Measurements from ENCODE around the gene TMEM126A.
"Not testable (repeated sequence)": the region's sequence is repeated elsewhere in the genome, so short reads cannot be mapped to it uniquely, and the experiment has no call there.

DNA sequence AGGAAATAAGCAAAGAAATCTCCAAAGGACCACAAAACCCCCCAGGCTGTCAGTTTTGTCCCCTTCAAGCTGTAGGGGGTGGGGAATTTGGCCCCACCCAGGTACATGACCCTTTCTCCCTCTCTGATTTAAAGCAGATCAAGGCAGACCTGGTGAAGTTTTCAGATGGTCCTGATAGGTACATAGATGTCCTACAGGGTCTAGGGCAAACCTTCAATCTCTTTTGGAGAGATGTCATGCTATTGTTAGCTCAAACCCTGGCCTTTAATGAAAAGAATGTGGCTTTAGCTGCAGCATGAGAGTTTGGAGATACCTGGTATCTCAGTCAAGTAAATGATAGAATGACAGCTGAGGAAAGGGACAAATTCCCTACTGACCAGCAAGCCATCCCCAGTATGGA lies 39.1 kb upstream of the TMEM126A start:
- TF ChIP-seq EZH2 (IDR thresholded peaks at IDR 0.05; ENCODE audit: borderline replicate concordance, low read depth, low read length, severe bottlenecking) = not testable (repeated sequence)
- TF ChIP-seq, protein P1, sequence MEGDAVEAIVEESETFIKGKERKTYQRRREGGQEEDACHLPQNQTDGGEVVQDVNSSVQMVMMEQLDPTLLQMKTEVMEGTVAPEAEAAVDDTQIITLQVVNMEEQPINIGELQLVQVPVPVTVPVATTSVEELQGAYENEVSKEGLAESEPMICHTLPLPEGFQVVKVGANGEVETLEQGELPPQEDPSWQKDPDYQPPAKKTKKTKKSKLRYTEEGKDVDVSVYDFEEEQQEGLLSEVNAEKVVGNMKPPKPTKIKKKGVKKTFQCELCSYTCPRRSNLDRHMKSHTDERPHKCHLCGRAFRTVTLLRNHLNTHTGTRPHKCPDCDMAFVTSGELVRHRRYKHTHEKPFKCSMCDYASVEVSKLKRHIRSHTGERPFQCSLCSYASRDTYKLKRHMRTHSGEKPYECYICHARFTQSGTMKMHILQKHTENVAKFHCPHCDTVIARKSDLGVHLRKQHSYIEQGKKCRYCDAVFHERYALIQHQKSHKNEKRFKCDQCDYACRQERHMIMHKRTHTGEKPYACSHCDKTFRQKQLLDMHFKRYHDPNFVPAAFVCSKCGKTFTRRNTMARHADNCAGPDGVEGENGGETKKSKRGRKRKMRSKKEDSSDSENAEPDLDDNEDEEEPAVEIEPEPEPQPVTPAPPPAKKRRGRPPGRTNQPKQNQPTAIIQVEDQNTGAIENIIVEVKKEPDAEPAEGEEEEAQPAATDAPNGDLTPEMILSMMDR (IDR thresholded peaks at IDR 0.05; ENCODE audit: borderline replicate concordance, extremely low read depth, low read length, poor library complexity, severe bottlenecking) = not testable (repeated sequence)
